BLaER1 (cell line): ENCODE results near the gene ADAM10.

ENCODE experiments used
- H3K27ac ChIP-seq: shearing (Covaris generic); formaldehyde crosslinking; 2 replicates; pipeline ENCODE4 v1.8.1; 2022
- H3K27me3 ChIP-seq: shearing (Covaris generic); formaldehyde crosslinking; 2 replicates; pipeline ENCODE4 v1.8.1; 2022
- H3K36me3 ChIP-seq: shearing (Covaris generic); formaldehyde crosslinking; 2 replicates; pipeline ENCODE4 v1.8.1; 2022
- H3K4me1 ChIP-seq: shearing (Covaris generic); formaldehyde crosslinking; 2 replicates; pipeline ENCODE4 v1.8.1; 2022
- H3K4me2 ChIP-seq: shearing (Covaris generic); formaldehyde crosslinking; 2 replicates; pipeline ENCODE4 v1.8.1; 2022
- H3K4me3 ChIP-seq: shearing (Covaris generic); formaldehyde crosslinking; 2 replicates; pipeline ENCODE4 v1.8.1; 2022
- H3K9ac ChIP-seq: shearing (Covaris generic); formaldehyde crosslinking; 2 replicates; pipeline ENCODE4 v1.8.1; 2022
- H3K9me3 ChIP-seq: shearing (Covaris generic); formaldehyde crosslinking; 2 replicates; pipeline ENCODE4 v1.8.1; 2022
- H4K20me1 ChIP-seq: shearing (Covaris generic); formaldehyde crosslinking; 2 replicates; pipeline ENCODE4 v1.8.1; 2022
- Cebpa-rat ChIP-seq: shearing (Covaris generic); IDR thresholded peaks from 2 replicates; pipeline ENCODE4 v1.8.1; 2022

ADAM10 gene

GRCh38 chr15:58684751-58685150, 64.8 kb downstream of the ADAM10 start:
- H3K4me3 ChIP-seq, result no peak overlapping the region
- peaks cover 94% of the 10 kb centered on the region for H4K20me1 ChIP-seq
- peaks cover 20% of the 10 kb centered on the region for H3K4me1 ChIP-seq
- H3K27me3 ChIP-seq, result no peaks in the 10 kb centered on the region
- no peak for TF ChIP-seq Cebpa-rat
- no peak overlapping the region for H3K9ac ChIP-seq
- no peak overlapping the region for H3K4me2 ChIP-seq
- H3K9me3 ChIP-seq, result peaks cover 13% of the 10 kb centered on the region
- peaks cover 44% of the 10 kb centered on the region for H3K36me3 ChIP-seq
- H3K27ac ChIP-seq, result no peak overlapping the region

- Histone ChIP-seq H3K4me2 (no peak overlapping the region), H4K20me1 (peaks cover 94% of the 10 kb centered on the region), H3K36me3 (peaks cover 49% of the 10 kb centered on the region), H3K27ac (no peak overlapping the region), H3K4me3 (no peak overlapping the region), H3K4me1 (peaks cover 18% of the 10 kb centered on the region), H3K27me3 (no peaks in the 10 kb centered on the region), H3K9me3 (peaks cover 13% of the 10 kb centered on the region), H3K9ac (no peak overlapping the region)
- no peak for TF ChIP-seq Cebpa-rat
These were observed 65.3 kb downstream of the ADAM10 start for GRCh38 chr15:58684036-58684710.

GRCh38 chr15:58682234-58682633, 67.3 kb downstream of the ADAM10 start:
- peaks cover 46% of the 10 kb centered on the region for H3K36me3 ChIP-seq
- no peak for TF ChIP-seq Cebpa-rat
- peaks cover 94% of the 10 kb centered on the region for H4K20me1 ChIP-seq
- H3K4me3 ChIP-seq, result no peak overlapping the region
- no peak overlapping the region for H3K4me2 ChIP-seq
- peaks cover 8% of the 10 kb centered on the region for H3K9me3 ChIP-seq
- H3K27me3 ChIP-seq, result no peaks in the 10 kb centered on the region
- H3K27ac ChIP-seq, result no peak overlapping the region
- H3K9ac ChIP-seq, result no peak overlapping the region
- peaks cover 18% of the 10 kb centered on the region for H3K4me1 ChIP-seq

GRCh38 chr15:58678683-58679082, 70.8 kb downstream of the ADAM10 start:
- Histone ChIP-seq H3K4me2 (no peak overlapping the region), H3K4me3 (no peak overlapping the region), H3K9me3 (no peaks in the 10 kb centered on the region), H3K4me1 (peaks cover 11% of the 10 kb centered on the region), H3K36me3 (peaks cover 54% of the 10 kb centered on the region), H4K20me1 (peaks cover 75% of the 10 kb centered on the region), H3K27me3 (no peaks in the 10 kb centered on the region), H3K9ac (no peak overlapping the region), H3K27ac (no peak overlapping the region)
- no peak for TF ChIP-seq Cebpa-rat

GRCh38 chr15:58677426-58677825, 72.1 kb downstream of the ADAM10 start:
- Histone ChIP-seq H3K36me3 (peaks cover 60% of the 10 kb centered on the region), H3K9ac (no peak overlapping the region), H4K20me1 (peaks cover 62% of the 10 kb centered on the region), H3K27ac (no peak overlapping the region), H3K9me3 (no peaks in the 10 kb centered on the region), H3K4me3 (no peak overlapping the region), H3K4me2 (no peak overlapping the region), H3K27me3 (no peaks in the 10 kb centered on the region), H3K4me1 (peaks cover 3% of the 10 kb centered on the region)
- TF ChIP-seq Cebpa-rat, result no peak

GRCh38 chr15:58676766-58677165, 72.7 kb downstream of the ADAM10 start:
- Histone ChIP-seq H4K20me1 (peaks cover 56% of the 10 kb centered on the region), H3K9ac (no peak overlapping the region), H3K9me3 (no peaks in the 10 kb centered on the region), H3K27me3 (no peaks in the 10 kb centered on the region), H3K27ac (no peak overlapping the region), H3K4me2 (no peak overlapping the region), H3K4me3 (no peak overlapping the region), H3K36me3 (peaks cover 66% of the 10 kb centered on the region), H3K4me1 (no peaks in the 10 kb centered on the region; the same call in 1 of the 2 replicates)
- TF ChIP-seq Cebpa-rat, result no peak

- Histone ChIP-seq H3K36me3 (peaks cover 68% of the 10 kb centered on the region), H4K20me1 (peaks cover 3% of the 10 kb centered on the region; the same call in 1 of the 2 replicates)
- no peak for TF ChIP-seq Cebpa-rat
These were observed 78.3 kb downstream of the ADAM10 start for GRCh38 chr15:58671186-58671585.

GRCh38 chr15:58669108-58669507, 80.4 kb downstream of the ADAM10 start:
- TF ChIP-seq Cebpa-rat, result no peak
- H3K4me3 ChIP-seq, result no peak overlapping the region
- H3K9ac ChIP-seq, result no peak overlapping the region
- no peaks in the 10 kb centered on the region for H4K20me1 ChIP-seq
- H3K4me2 ChIP-seq, result no peak overlapping the region
- peaks cover 68% of the 10 kb centered on the region for H3K36me3 ChIP-seq
- H3K9me3 ChIP-seq, result no peaks in the 10 kb centered on the region
- H3K4me1 ChIP-seq, result no peaks in the 10 kb centered on the region
- H3K27me3 ChIP-seq, result no peaks in the 10 kb centered on the region
- no peak overlapping the region for H3K27ac ChIP-seq

More at GRCh38 chr15:58671186-58671585, 78.3 kb downstream of the ADAM10 start:
- Histone ChIP-seq H3K27me3 (no peaks in the 10 kb centered on the region), H3K9me3 (no peaks in the 10 kb centered on the region), H3K4me2 (no peak overlapping the region), H3K9ac (no peak overlapping the region), H3K4me3 (no peak overlapping the region), H3K27ac (no peak overlapping the region), H3K4me1 (no peaks in the 10 kb centered on the region)

GRCh38 chr15:58666957-58667356, 82.5 kb downstream of the ADAM10 start:
- Histone ChIP-seq H3K9ac (no peak overlapping the region), H3K4me2 (no peak overlapping the region), H3K4me3 (no peak overlapping the region), H3K4me1 (no peaks in the 10 kb centered on the region), H3K9me3 (peaks cover 4% of the 10 kb centered on the region; the same call in 1 of the 2 replicates), H3K27me3 (no peaks in the 10 kb centered on the region), H3K36me3 (peaks cover 76% of the 10 kb centered on the region), H4K20me1 (no peaks in the 10 kb centered on the region), H3K27ac (no peak overlapping the region)
- no peak for TF ChIP-seq Cebpa-rat

GRCh38 chr15:58665672-58666071, 83.8 kb downstream of the ADAM10 start:
- H3K27me3 ChIP-seq, result no peaks in the 10 kb centered on the region
- H3K27ac ChIP-seq, result no peak overlapping the region
- peaks cover 6% of the 10 kb centered on the region; the same call in 1 of the 2 replicates for H3K9me3 ChIP-seq
- no peak overlapping the region for H3K9ac ChIP-seq
- no peaks in the 10 kb centered on the region for H4K20me1 ChIP-seq
- no peak overlapping the region for H3K4me3 ChIP-seq
- no peak for TF ChIP-seq Cebpa-rat
- H3K4me1 ChIP-seq, result no peaks in the 10 kb centered on the region
- H3K36me3 ChIP-seq, result peaks cover 78% of the 10 kb centered on the region
- H3K4me2 ChIP-seq, result no peak overlapping the region
